Aorta (tissue), 5 donors: ENCODE data around the gene MYBPC3. TPM values are rescaled to one million over a fixed set of nuclear protein-coding genes. Genes with fewer than 3 reads are reported as not detected.
"Not testable (repeated sequence)": the region's sequence is repeated elsewhere in the genome, so short reads cannot be mapped to it uniquely, and the experiment has no call there.

Source experiments
- ATAC-seq: fragments of 200-7000 bp; cut with Tn5 transposase; one replicate; pipeline ENCODE4 v1.9.1; 2022; ENCODE audit warnings: moderate library complexity; ENCODE audit not compliant: low FRiP score
- DNase-seq, 2 donors: peaks; one replicate each; pipeline ENCODE4 v3.0.0-alpha.2; 2020
- H3K27ac ChIP-seq, 2 donors: one replicate each; pipeline ENCODE4 v1.5.1; 2013; ENCODE audit warnings: low read length in 2 of 2, mild to moderate bottlenecking in 2 of 2, moderate library complexity in 2 of 2, control low read depth in 1 of 2, inconsistent platforms in 1 of 2, low read depth in 1 of 2
- H3K27me3 ChIP-seq, 2 donors: one replicate each; pipeline ENCODE4 v1.6.1; 2013; ENCODE audit warnings: control low read depth in 1 of 2, low read length in 1 of 2, mild to moderate bottlenecking in 1 of 2, moderate library complexity in 1 of 2; ENCODE audit not compliant: insufficient read depth in 2 of 2, control insufficient read depth in 1 of 2
- H3K36me3 ChIP-seq, 2 donors: one replicate each; pipeline ENCODE4 v1.6.1; 2013; ENCODE audit warnings: control low read depth in 1 of 2, low read length in 1 of 2, mild to moderate bottlenecking in 1 of 2; ENCODE audit not compliant: insufficient read depth in 2 of 2, control insufficient read depth in 1 of 2
- H3K4me1 ChIP-seq, 2 donors: one replicate each; pipeline ENCODE4 v1.6.1; 2013; ENCODE audit warnings: low read length in 2 of 2, control low read depth in 1 of 2, mild to moderate bottlenecking in 1 of 2, moderate library complexity in 1 of 2; ENCODE audit not compliant: insufficient read depth in 2 of 2, control insufficient read depth in 1 of 2
- H3K4me3 ChIP-seq, 2 donors: one replicate each; pipeline ENCODE4 v1.5.1; 2013; ENCODE audit warnings: low read length in 2 of 2, control low read depth in 1 of 2, mild to moderate bottlenecking in 1 of 2
- H3K9me3 ChIP-seq: one replicate; pipeline ENCODE4 v1.6.1; 2013; ENCODE audit warnings: mild to moderate bottlenecking, low read length; ENCODE audit not compliant: control insufficient read depth
- WGBS, 2 donors: extraction: QIAGEN DNeasy Blood & Tissue Kit; methylation state at CpG; one replicate each; pipeline ENCODE4 v1.1.7; 2013; 5-methylcytosine and 5-hydroxymethylcytosine counted together
- intact Hi-C, 2 donors: fragments of 100-400 bp; cut with DNase I; formaldehyde crosslinking; loops; one replicate each; pipeline versions ENCODE4 v1.14.2 to v1.15.0; 2022
- polyA plus RNA-seq, 2 donors: library from polyadenylated mRNA; stranded (reverse); fragments of 200-250 nt; gene quantifications; one replicate each; pipeline ENCODE4 v1.2.3, GENCODE V29; 2013
- total RNA-seq, 2 donors: library from RNA; stranded (reverse); fragmentation: NEBNext Ultra II Directional; extraction: Animal tissue kit (Norgen Biotek cat#: 25700); gene quantifications; one replicate each; pipeline ENCODE4 v1.2.1, GENCODE V29; 2021
- donor health status: healthy with polysubstance abuse.
- donor health status: Bipolar disorder and iron deficiency.
- donor health status: DM: no; HTN: no; CAD: no.
- donor health status: DM: no; HTN: no; CAD: no.
- donor health status: DM: yes; HTN: yes; CAD: no.

Gene MYBPC3
- total and polyA plus RNA-seq, 4 donors, result 0.03 to 1.9 (median 0.29) TPM

DNA sequence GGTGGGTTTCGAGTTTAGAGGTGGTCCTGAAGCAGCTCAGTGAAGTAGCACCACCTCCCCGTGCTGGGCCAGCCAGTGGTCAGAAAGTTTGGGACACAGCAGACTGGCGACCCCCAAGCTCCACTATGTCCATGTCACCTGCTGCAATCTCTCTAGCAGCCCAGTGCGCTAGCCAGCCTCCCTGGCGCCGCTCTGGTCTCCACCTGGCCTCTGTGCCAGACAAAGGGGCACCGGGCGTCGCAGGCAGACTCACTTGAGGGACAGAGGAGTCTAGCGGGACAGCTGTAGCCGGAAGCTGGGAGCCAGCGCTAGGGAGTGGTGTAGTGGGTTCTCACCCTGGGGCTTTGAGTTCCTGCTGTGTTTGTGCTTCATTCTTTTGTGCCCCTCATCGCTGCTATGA, 25.5 kb downstream of the MYBPC3 start:
- DNase-seq, result peak in 1 of 2 donors; percentile 62
- H3K4me3 ChIP-seq, result no peak overlapping the region
- intact Hi-C loops, result no loop called here
- no peaks in the 10 kb centered on the region for H3K36me3 ChIP-seq
- H3K9me3 ChIP-seq, result no peaks in the 10 kb centered on the region
- WGBS, 2 donors, result 95% methylated on average over 13 of the region's 13 CpGs
- no peaks in the 10 kb centered on the region for H3K4me1 ChIP-seq
- H3K27me3 ChIP-seq, result no peaks in the 10 kb centered on the region
- no peak for ATAC-seq
- no peak overlapping the region for H3K27ac ChIP-seq

DNA sequence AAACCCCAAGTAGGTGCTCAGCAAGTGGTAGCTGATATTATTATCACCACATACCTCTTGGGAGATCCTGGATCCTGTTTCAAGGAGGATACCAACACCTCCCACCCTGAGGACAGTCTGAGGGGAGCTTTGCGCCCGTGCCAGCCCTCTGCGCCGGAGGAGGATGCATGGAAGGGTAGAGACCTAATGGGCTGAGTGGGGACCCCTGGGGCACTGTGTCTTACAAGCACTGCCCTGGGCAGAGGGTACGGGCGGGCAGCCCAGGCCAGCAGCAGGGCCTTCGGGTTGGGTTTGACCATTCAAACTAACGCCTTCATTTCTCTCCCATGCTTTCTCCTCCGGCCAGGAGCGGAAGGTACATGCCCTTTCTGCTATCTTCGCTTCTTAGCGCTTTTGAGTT, 26.3 kb downstream of the MYBPC3 start:
- 89 to 94% methylated on average over 12 of the region's 12 CpGs for whole genome bisulfite sequencing, 2 donors
- no peak overlapping the region for H3K4me3 ChIP-seq
- H3K36me3 ChIP-seq, result no peaks in the 10 kb centered on the region
- no peaks in the 10 kb centered on the region for H3K4me1 ChIP-seq
- ATAC-seq (no peak), DNase-seq (peak in 1 of 2 donors; percentile 35)
- no peaks in the 10 kb centered on the region for H3K9me3 ChIP-seq
- intact Hi-C loops, result no loop called here
- H3K27ac ChIP-seq, result no peak overlapping the region
- H3K27me3 ChIP-seq, result no peaks in the 10 kb centered on the region

DNA sequence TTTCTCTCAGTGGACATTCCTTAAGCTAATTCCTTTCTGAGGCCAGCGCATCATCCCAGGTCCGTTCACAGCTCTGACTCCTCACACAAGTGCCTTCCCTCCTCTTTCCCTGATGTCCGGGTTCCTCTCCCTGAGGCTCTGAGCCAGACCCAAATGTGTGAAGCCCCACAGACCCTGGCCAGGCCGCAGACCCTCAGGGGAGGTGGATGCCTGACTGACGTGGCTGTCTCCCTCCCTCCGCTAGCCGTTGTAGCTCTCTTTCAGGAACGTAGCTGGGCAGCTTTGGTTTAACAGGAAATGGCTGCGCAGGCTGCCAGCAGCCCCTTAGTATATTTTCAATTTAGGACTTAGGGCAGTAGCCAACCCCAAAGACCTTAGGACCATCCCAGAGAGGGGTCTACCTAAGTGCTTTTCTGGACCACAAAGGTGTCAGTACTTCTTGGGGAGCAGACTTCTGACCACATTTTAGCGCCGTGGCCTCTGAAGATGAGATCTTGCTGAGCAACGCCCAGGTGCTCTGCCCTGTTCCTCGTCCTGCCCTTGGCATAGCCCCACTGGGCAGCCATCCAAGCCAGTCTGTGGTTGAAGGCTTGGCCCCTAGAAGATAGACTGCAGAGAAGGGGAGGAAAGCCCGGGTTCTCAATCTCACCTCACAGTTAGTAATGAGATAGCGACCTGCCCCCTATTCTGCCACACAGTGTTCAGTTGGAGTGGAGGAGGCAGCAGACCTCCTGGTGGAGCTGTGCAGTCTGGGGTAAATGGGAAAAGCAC, 27.0 kb downstream of the MYBPC3 start:
- Histone ChIP-seq H3K27me3 (no peaks in the 10 kb centered on the region), H3K9me3 (no peaks in the 10 kb centered on the region), H3K27ac (no peak overlapping the region), H3K36me3 (no peaks in the 10 kb centered on the region), H3K4me1 (no peaks in the 10 kb centered on the region), H3K4me3 (no peak overlapping the region)
- ATAC-seq (no peak), DNase-seq (peak in 1 of 2 donors; percentile 59)
- intact Hi-C loops, result no loop called here
- WGBS, 2 donors, result 69 to 75% methylated on average over 15 of the region's 15 CpGs

DNA sequence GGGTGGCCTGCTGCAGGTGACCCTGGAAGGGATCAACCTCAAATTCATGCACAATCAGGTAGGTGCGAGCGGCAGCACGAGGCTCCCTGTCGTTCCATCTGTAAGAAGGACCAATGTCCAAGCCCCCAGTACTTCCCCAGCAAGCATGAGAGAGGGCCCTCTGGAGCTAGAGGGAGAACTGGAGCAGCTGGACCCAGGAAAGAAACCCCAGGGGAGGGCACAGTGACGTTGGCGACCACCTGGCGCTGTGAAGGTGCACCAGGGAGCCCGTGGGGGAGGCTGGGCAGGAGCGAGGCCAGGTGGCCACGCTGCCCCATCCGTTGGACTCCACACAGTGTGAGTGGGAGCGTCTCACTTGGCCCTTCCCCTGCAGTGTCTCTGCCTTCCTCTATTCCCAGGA, 28.0 kb downstream of the MYBPC3 start:
- no peaks in the 10 kb centered on the region for H3K27me3 ChIP-seq
- H3K4me3 ChIP-seq, result no peak overlapping the region
- ATAC-seq (no peak), DNase-seq (no peak)
- intact Hi-C loops, result no loop called here
- H3K4me1 ChIP-seq, result no peaks in the 10 kb centered on the region
- H3K9me3 ChIP-seq, result no peaks in the 10 kb centered on the region
- WGBS, 2 donors, result 88 to 90% methylated on average over 11 to 12 of the region's 12 CpGs
- no peaks in the 10 kb centered on the region for H3K36me3 ChIP-seq
- H3K27ac ChIP-seq, result no peak overlapping the region

DNA sequence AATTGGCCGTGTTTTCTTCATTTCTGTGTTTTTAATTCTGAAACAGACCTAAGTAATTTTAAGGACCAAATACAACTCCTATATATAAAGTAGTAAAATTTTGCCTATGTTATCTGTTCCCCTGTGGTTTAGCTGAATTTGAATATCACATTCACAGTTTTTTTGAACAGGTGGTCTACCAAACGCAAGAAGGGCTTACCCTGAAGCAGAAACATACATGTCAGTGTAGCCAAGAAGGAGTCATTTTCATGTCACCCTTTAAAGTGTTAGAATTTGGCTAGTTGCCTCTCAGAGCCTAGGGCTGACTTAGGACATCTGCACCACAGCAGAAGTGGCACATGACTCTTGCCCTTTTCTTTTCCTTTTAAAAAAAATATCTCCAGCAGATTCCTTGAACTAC, 34.3 kb downstream of the MYBPC3 start:
- ATAC-seq (no peak), DNase-seq (no peak)
- Histone ChIP-seq H3K27ac (no peak overlapping the region), H3K4me3 (no peak overlapping the region), H3K36me3 (peaks cover 0 to 6% of the 10 kb centered on the region in 2 donors), H3K4me1 (no peaks in the 10 kb centered on the region), H3K9me3 (no peaks in the 10 kb centered on the region), H3K27me3 (no peaks in the 10 kb centered on the region)
- 85 to 89% methylated on average over 2 of the region's 2 CpGs for WGBS, 2 donors
- intact Hi-C loops, result no loop called here

DNA sequence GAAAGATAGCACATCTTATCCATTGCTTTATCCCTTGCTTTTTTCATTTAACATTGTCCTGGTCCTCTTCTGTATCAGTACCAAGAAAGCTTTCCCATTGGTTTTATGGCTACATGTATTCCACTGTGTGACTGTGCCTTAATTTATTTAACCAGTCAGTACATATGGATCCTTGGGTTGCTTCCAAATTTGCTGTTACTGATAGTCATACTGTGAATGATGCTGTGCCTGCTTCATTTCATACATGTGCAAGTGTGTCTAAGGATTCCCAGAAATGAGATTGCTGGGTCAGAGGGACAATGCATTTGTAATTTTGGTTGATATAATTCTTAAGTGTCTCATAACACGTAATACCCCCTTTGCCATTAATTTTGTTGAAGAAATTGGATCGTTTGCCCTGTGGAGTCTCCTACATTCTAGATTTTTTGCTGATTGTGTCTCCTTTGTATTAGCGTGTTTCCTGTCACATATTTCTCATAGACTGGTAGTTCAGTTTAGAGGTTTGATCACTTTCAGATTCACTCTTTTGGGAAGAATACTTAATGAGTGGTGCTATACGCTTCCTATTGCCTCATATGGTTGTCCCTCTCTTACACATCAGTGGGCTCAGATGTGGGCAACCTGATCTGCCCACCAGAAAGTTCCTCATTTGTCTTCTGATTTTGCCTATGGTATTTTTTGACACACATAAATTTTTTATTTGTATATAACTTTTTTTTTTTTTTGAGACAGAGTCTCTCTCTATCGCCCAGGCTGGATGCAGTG, 35.3 kb downstream of the MYBPC3 start:
- DNase-seq (no peak), ATAC-seq (no peak)
- peaks cover 0 to 8% of the 10 kb centered on the region in 2 donors for H3K36me3 ChIP-seq

DNA sequence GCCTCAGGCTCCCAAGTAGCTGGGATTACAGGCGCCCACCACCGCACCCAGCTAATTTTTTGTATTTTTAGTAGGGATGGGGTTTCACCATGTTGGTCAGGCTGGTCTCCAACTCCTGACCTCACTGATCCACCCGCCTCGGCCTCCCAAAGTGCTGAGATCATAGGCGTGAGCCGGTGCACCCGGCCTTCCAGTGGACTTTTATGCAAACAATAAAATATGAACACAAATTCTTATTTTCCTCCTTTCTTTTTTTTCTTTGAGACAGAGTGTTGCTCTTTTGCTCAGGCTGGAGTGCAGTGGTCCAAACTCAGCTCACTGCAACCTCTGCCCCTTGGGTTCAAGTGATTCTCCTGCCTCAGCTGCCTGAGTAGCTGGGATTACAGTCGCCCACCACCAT, 36.0 kb downstream of the MYBPC3 start:
- H3K36me3 ChIP-seq, intact Hi-C loops, H3K9me3 ChIP-seq, H3K4me3 ChIP-seq, H3K27ac ChIP-seq, ATAC-seq, DNase-seq, H3K27me3 ChIP-seq, H3K4me1 ChIP-seq: not testable (repeated sequence)
- 90% methylated on average over 8 of the region's 8 CpGs for WGBS, 2 donors

More for the DNA sequence above, 35.3 kb downstream of the MYBPC3 start:
- Histone ChIP-seq H3K9me3 (no peaks in the 10 kb centered on the region), H3K4me1 (no peaks in the 10 kb centered on the region), H3K27me3 (no peaks in the 10 kb centered on the region), H3K27ac (no peak overlapping the region), H3K4me3 (no peak overlapping the region)
- intact Hi-C loops, result no loop called here
- 87 to 89% methylated on average over 5 of the region's 5 CpGs for WGBS, 2 donors

DNA sequence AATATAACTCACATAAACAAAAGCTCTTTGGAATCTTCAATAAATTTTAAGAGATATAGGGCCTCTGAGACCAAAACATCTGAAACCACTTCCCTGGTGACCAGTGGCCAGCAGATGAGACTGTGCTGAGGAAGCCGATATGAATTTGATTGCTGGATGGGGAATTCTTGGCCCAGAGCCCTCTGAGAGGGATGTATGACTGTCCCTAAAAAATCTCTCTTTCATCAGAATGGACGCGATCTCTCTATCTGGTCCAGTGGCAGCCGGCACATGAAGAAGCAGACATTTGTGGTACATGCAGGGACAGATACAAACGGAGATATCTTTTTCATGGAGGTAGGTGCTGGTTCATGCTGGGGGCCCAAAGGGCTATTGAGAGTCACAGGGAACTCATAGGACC, 37.5 kb downstream of the MYBPC3 start:
- Histone ChIP-seq H3K9me3 (no peaks in the 10 kb centered on the region), H3K4me1 (no peaks in the 10 kb centered on the region), H3K27me3 (no peaks in the 10 kb centered on the region), H3K36me3 (peaks cover 0 to 11% of the 10 kb centered on the region in 2 donors), H3K27ac (no peak overlapping the region), H3K4me3 (no peak overlapping the region)
- ATAC-seq (no peak), DNase-seq (no peak)
- intact Hi-C loops, result no loop called here
- WGBS, 2 donors, result 90 to 94% methylated on average over 5 of the region's 5 CpGs
